ENCODE results near the gene KLF12.

KLF12 gene

DNA sequence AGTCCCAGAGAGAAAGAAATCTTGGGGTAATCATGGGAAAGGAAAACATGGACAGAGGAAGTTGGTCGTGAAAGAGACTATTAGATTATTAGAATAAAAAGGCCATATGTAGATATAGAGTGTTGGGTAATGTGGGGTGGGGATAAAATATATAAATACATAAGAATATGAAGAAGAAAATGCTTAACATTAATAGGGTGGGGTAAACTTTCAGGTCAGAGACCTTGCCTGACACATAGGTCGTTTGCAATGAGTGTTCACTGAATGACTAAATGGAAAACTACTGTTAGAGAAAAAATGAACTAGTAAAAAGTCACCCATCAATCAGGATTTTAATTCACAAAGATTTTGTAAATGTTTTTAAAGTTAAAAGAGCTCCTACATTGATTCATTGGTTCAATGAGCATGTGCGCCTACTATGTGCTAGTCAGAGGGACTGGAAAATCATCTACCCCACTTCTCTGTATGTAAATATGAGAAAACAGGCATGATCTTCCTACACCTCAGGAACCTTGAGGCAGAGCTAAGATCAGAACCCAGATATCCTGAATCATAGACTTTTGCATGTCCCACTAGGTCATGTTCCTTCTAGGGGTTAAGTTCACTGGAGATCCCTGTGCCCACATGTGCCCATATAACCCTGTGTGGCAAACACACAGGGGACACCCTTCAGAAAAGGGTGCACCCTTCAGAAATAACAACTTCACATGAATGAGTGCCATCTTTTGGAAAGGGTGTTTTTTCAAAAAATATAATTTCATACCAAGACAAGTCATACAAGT is 24.6 kb upstream of the KLF12 start:
- H3K4me1 ChIP-seq (ENCODE audit: control insufficient read depth, insufficient read depth, low read length, poor library complexity, severe bottlenecking), result no peaks in the 10 kb centered on the region
- H3K27me3 ChIP-seq (replicated peaks; ENCODE audit: control insufficient read depth, insufficient read depth, low read length, poor library complexity, severe bottlenecking), result no peaks in the 10 kb centered on the region
- DNase-seq, result no peak
- no peaks in the 10 kb centered on the region for H3K9me3 ChIP-seq (ENCODE audit: control insufficient read depth, low read length)
- H3K36me3 ChIP-seq (ENCODE audit: control insufficient read depth, insufficient read depth, low read length), result no peaks in the 10 kb centered on the region
- H3K4me3 ChIP-seq (ENCODE audit: insufficient read depth, low read depth, low read length, poor library complexity, severe bottlenecking), result no peak overlapping the region
- no peak overlapping the region for H3K27ac ChIP-seq (ENCODE audit: insufficient read depth, low read length, poor library complexity, severe bottlenecking)

DNA sequence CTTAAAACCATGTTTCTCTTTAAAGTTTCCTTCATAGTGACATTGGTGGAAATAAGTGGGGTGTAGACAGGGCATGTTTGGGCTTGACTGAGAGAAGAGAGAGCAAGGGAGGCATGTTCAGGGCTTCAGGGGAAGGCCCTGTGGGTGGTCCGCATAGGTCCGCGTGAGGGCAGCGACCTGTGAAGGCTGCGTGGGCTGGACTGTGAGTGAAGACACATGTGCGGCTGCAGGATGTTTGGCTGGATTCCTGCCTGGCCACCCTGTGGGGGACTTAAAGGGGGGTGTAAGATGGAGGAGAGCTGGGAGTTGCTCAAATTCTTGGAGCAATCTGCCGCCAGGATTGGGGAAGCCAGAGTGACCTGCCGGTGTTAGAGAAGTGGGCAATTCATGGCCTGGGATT is 23.8 kb upstream of the KLF12 start:
- DNase-seq, result no peak
- Histone ChIP-seq H3K27me3 (replicated peaks; ENCODE audit: control insufficient read depth, insufficient read depth, low read length, poor library complexity, severe bottlenecking) (no peaks in the 10 kb centered on the region), H3K36me3 (ENCODE audit: control insufficient read depth, insufficient read depth, low read length) (no peaks in the 10 kb centered on the region), H3K27ac (ENCODE audit: insufficient read depth, low read length, poor library complexity, severe bottlenecking) (no peak overlapping the region), H3K4me3 (ENCODE audit: insufficient read depth, low read depth, low read length, poor library complexity, severe bottlenecking) (no peak overlapping the region), H3K4me1 (ENCODE audit: control insufficient read depth, insufficient read depth, low read length, poor library complexity, severe bottlenecking) (no peaks in the 10 kb centered on the region), H3K9me3 (ENCODE audit: control insufficient read depth, low read length) (no peaks in the 10 kb centered on the region)

DNA sequence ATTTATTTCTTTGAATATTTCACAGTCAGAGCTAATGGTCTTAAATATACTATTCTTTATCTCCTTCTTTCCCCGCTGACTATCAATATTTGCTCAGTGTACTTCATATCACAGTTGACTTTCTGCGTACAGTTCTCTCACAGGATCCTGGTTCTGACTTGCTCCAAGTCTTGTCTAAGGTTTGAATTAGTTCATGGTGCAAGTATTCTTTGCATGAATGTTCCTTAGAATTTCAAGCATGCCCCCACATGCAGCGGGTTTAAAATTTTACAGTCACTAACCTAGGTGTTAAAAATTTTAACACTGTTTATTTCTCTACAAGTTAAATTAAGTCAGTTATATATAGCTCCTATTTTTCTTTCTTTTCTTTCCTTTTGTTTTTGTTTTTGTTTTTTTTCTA is 20.8 kb upstream of the KLF12 start:
- H3K4me3 ChIP-seq (ENCODE audit: insufficient read depth, low read depth, low read length, poor library complexity, severe bottlenecking), result no peak overlapping the region
- no peaks in the 10 kb centered on the region for H3K9me3 ChIP-seq (ENCODE audit: control insufficient read depth, low read length)
- H3K27ac ChIP-seq (ENCODE audit: insufficient read depth, low read length, poor library complexity, severe bottlenecking), result no peak overlapping the region
- DNase-seq, result no peak
- no peaks in the 10 kb centered on the region for H3K4me1 ChIP-seq (ENCODE audit: control insufficient read depth, insufficient read depth, low read length, poor library complexity, severe bottlenecking)
- H3K27me3 ChIP-seq (replicated peaks; ENCODE audit: control insufficient read depth, insufficient read depth, low read length, poor library complexity, severe bottlenecking), result no peaks in the 10 kb centered on the region
- H3K36me3 ChIP-seq (ENCODE audit: control insufficient read depth, insufficient read depth, low read length), result no peaks in the 10 kb centered on the region

DNA sequence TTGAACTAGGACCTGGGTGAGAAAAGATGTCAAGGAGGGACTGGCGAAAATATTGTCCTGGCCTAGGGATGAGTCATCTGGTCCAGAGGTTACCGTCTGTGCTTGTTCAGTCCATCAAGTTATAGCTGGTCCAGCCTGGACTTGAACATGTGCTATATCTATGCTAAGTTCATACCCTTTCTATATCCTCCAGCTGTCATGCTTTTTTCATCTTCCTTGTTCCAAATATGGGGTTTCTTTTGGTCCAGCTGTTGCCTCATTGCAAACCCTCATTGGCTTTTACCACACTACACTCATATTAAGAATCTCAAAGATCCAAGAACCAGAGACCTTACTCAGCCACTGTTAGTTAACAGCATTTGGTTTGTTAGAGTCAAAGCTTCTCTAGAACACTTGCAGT is 19.1 kb upstream of the KLF12 start:
- Histone ChIP-seq H3K4me3 (ENCODE audit: insufficient read depth, low read depth, low read length, poor library complexity, severe bottlenecking) (no peak overlapping the region), H3K9me3 (ENCODE audit: control insufficient read depth, low read length) (no peaks in the 10 kb centered on the region), H3K36me3 (ENCODE audit: control insufficient read depth, insufficient read depth, low read length) (no peaks in the 10 kb centered on the region), H3K27me3 (replicated peaks; ENCODE audit: control insufficient read depth, insufficient read depth, low read length, poor library complexity, severe bottlenecking) (no peaks in the 10 kb centered on the region), H3K4me1 (ENCODE audit: control insufficient read depth, insufficient read depth, low read length, poor library complexity, severe bottlenecking) (no peaks in the 10 kb centered on the region), H3K27ac (ENCODE audit: insufficient read depth, low read length, poor library complexity, severe bottlenecking) (no peak overlapping the region)
- DNase-seq, result no peak

DNA sequence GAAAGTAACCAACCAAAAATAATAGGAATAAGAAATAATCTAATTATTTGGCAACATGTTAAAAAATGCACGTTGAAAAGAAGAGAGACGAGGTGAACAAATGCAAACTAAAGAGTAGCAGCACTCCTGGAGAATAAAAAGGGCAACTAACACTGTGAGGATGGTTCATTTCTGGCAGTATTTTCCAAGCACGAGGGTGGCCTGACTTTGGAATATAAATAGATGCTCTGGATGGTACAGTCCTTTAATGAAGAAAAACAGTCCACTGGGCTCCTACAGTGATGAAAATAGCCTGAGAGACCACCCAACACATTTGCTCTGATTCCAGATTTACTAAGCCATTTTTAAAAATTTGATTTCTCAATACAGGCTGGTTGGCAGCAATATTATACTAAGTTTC is 17.7 kb upstream of the KLF12 start:
- Histone ChIP-seq H3K36me3 (ENCODE audit: control insufficient read depth, insufficient read depth, low read length) (no peaks in the 10 kb centered on the region), H3K4me3 (ENCODE audit: insufficient read depth, low read depth, low read length, poor library complexity, severe bottlenecking) (no peak overlapping the region), H3K9me3 (ENCODE audit: control insufficient read depth, low read length) (no peaks in the 10 kb centered on the region), H3K27ac (ENCODE audit: insufficient read depth, low read length, poor library complexity, severe bottlenecking) (no peak overlapping the region), H3K4me1 (ENCODE audit: control insufficient read depth, insufficient read depth, low read length, poor library complexity, severe bottlenecking) (no peaks in the 10 kb centered on the region), H3K27me3 (replicated peaks; ENCODE audit: control insufficient read depth, insufficient read depth, low read length, poor library complexity, severe bottlenecking) (no peaks in the 10 kb centered on the region)
- no peak for DNase-seq

DNA sequence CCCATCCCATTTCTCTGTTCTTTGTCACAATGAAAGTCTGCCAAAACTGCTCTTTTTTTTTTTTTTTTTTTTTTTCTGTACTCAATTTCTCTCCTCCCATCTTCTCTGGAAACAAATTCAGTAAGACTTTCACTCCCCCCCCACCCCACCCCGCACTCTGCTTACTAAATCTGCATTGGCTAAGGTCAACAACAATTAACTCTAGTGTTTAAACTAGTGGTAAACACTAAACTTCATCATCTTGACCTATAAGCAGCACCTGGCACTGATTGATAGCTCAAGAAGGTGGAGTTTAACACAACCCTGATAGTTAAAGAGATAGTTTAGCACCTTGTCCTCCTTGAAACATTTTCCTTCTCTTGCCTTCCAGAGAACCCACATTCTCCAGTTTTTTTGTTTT is 14.1 kb upstream of the KLF12 start:
- Histone ChIP-seq H3K36me3 (ENCODE audit: control insufficient read depth, insufficient read depth, low read length) (no peaks in the 10 kb centered on the region), H3K27ac (ENCODE audit: insufficient read depth, low read length, poor library complexity, severe bottlenecking) (no peak overlapping the region), H3K4me1 (ENCODE audit: control insufficient read depth, insufficient read depth, low read length, poor library complexity, severe bottlenecking) (no peaks in the 10 kb centered on the region), H3K4me3 (ENCODE audit: insufficient read depth, low read depth, low read length, poor library complexity, severe bottlenecking) (no peak overlapping the region), H3K9me3 (ENCODE audit: control insufficient read depth, low read length) (no peaks in the 10 kb centered on the region), H3K27me3 (replicated peaks; ENCODE audit: control insufficient read depth, insufficient read depth, low read length, poor library complexity, severe bottlenecking) (no peaks in the 10 kb centered on the region)
- DNase-seq, result no peak

DNA sequence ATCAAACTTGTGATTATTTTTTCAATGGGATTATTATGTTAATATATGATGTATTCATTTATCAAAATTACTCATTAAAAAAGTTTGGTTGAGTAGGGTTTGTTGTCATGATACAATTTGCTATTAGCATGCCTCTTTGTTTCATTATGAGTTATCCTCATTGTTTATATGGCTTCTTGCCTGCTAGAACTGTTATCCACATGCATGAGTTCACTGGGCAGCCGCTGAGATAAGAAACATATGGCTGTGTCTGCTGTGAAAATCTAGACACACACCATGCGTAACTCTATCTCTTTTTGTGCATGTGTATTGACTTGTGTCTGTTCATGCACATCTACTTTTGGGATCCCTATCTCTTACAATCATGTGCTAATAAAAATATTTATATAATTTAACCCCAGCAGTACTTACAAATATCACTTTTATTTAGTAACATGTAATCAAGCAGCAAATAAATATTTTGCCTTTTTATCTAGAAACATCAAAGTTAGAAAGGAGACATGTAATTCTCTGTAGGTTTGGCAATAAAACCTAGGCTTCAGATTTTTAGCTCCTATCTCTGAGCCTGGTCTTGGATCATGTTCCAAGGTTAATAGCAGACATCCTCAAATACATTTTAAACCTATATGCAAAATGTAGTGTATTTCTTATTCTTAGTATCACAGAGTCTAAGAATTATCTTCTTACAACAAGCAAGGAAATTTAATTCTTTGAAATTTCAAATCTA is 11.2 kb upstream of the KLF12 start:
- Histone ChIP-seq H3K27me3 (replicated peaks; ENCODE audit: control insufficient read depth, insufficient read depth, low read length, poor library complexity, severe bottlenecking) (no peaks in the 10 kb centered on the region), H3K27ac (ENCODE audit: insufficient read depth, low read length, poor library complexity, severe bottlenecking) (no peak overlapping the region), H3K9me3 (ENCODE audit: control insufficient read depth, low read length) (no peaks in the 10 kb centered on the region), H3K36me3 (ENCODE audit: control insufficient read depth, insufficient read depth, low read length) (no peaks in the 10 kb centered on the region), H3K4me1 (ENCODE audit: control insufficient read depth, insufficient read depth, low read length, poor library complexity, severe bottlenecking) (no peaks in the 10 kb centered on the region), H3K4me3 (ENCODE audit: insufficient read depth, low read depth, low read length, poor library complexity, severe bottlenecking) (no peak overlapping the region)
- DNase-seq, result no peak

DNA sequence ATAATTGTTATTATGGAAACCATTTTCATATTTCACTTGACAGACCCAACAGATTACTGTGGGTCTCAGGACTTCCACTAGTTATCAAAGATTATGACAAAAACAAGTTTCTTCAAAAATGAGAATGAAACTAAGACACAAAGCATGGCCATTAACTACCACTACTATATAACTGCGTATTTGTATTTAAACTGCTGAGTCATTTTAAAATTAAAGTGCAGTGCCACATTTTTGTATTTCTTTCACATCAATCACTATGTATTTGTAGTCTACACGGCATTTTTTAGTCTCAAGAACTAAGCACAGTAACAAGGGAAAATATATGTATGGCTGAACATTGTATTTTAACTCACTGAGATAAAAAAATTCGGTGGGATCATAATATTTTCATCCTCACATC is 10.1 kb upstream of the KLF12 start:
- Histone ChIP-seq H3K9me3 (ENCODE audit: control insufficient read depth, low read length) (no peaks in the 10 kb centered on the region), H3K36me3 (ENCODE audit: control insufficient read depth, insufficient read depth, low read length) (no peaks in the 10 kb centered on the region), H3K4me1 (ENCODE audit: control insufficient read depth, insufficient read depth, low read length, poor library complexity, severe bottlenecking) (no peaks in the 10 kb centered on the region), H3K27me3 (replicated peaks; ENCODE audit: control insufficient read depth, insufficient read depth, low read length, poor library complexity, severe bottlenecking) (no peaks in the 10 kb centered on the region), H3K4me3 (ENCODE audit: insufficient read depth, low read depth, low read length, poor library complexity, severe bottlenecking) (no peak overlapping the region), H3K27ac (ENCODE audit: insufficient read depth, low read length, poor library complexity, severe bottlenecking) (no peak overlapping the region)
- no peak for DNase-seq

DNA sequence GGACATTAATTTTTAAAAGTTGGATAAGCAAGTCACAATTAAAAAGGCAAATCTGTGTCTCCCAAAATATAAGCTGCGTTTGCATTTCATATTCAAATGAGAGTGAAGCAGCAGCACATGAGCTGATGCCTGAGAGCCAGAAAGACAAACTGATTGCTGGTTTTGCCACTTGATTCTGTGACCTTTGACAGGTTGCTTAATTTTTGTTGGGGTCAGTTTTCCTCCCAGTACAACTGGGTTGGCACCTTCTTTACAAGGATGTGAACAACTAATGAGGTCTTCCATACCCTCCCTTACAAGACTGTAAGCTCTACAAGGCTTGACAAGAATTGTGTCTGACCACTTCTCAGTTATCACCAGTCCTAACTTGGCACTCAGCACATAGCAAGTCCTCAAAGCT is 8.1 kb upstream of the KLF12 start:
- no peak overlapping the region for H3K4me3 ChIP-seq (ENCODE audit: insufficient read depth, low read depth, low read length, poor library complexity, severe bottlenecking)
- no peak overlapping the region for H3K27ac ChIP-seq (ENCODE audit: insufficient read depth, low read length, poor library complexity, severe bottlenecking)
- H3K9me3 ChIP-seq (ENCODE audit: control insufficient read depth, low read length), result no peaks in the 10 kb centered on the region
- no peaks in the 10 kb centered on the region for H3K36me3 ChIP-seq (ENCODE audit: control insufficient read depth, insufficient read depth, low read length)
- no peaks in the 10 kb centered on the region for H3K27me3 ChIP-seq (replicated peaks; ENCODE audit: control insufficient read depth, insufficient read depth, low read length, poor library complexity, severe bottlenecking)
- DNase-seq, result no peak
- H3K4me1 ChIP-seq (ENCODE audit: control insufficient read depth, insufficient read depth, low read length, poor library complexity, severe bottlenecking), result no peaks in the 10 kb centered on the region

DNA sequence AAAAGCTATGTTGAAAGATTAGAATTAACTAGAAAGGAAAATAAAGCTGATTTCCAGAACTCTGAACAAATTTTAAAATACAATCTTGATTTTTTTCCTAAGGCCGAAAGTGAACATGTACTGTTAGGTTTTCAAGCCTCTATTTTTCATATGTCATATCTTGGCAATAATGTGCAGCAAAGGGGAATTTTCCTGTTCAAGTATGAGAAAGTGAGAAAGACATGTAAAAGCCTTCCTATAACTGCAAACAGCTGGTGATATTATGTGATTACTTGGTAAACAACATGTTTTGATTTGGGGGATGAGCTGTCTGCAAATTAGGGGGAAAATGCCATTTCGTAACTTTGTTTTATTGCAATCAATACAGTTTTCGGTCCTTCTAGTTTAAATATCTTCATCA is 4.0 kb upstream of the KLF12 start:
- no peaks in the 10 kb centered on the region for H3K9me3 ChIP-seq (ENCODE audit: control insufficient read depth, low read length)
- H3K36me3 ChIP-seq (ENCODE audit: control insufficient read depth, insufficient read depth, low read length), result no peaks in the 10 kb centered on the region
- H3K27ac ChIP-seq (ENCODE audit: insufficient read depth, low read length, poor library complexity, severe bottlenecking), result no peak overlapping the region
- no peaks in the 10 kb centered on the region for H3K27me3 ChIP-seq (replicated peaks; ENCODE audit: control insufficient read depth, insufficient read depth, low read length, poor library complexity, severe bottlenecking)
- no peak for DNase-seq
- H3K4me3 ChIP-seq (ENCODE audit: insufficient read depth, low read depth, low read length, poor library complexity, severe bottlenecking), result no peak overlapping the region
- peaks cover 4% of the 10 kb centered on the region for H3K4me1 ChIP-seq (ENCODE audit: control insufficient read depth, insufficient read depth, low read length, poor library complexity, severe bottlenecking)
